ENCODE results near the gene MLIP. TPM values are rescaled to one million over a fixed set of nuclear protein-coding genes. Genes with fewer than 3 reads are reported as not detected.
"Not testable (repeated sequence)": the region's sequence is repeated elsewhere in the genome, so short reads cannot be mapped to it uniquely, and the experiment has no call there.

The MLIP gene
- total RNA-seq, 4 donors from 2014 or later, result 4.0 to 20.6 (median 10.1) TPM

DNA sequence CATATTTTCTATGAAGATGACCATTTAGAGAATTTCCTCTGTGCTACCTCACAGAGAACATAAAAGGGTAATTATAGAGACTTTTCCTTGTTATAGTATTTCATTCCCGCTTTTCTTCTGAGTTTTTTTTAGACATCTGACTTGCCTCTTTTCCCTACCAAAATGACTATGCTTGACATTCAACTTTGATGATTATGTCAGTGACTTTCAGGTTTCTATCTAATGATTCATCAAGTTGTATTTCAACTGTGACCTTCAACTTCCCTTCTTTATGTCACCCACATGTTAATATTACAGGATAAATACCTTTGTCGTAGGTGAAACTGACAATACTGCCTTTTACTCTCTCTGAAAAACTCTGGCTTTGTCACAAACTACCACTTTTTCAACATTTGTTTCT is 95.3 kb downstream of the MLIP start:
- intact Hi-C loops (cut with DNase I; ENCODE audit: low total_unique reads), result no loop called here
- DNase-seq (ENCODE audit: low spot score in 2 of 2), result no peak
- WGBS, 2 donors, result 78 to 86% methylated on average over 2 of the region's 2 CpGs
- no peak for TF ChIP-seq CTCF (IDR thresholded peaks at IDR 0.05)
- TF ChIP-seq POLR2A (IDR thresholded peaks at IDR 0.05), result no peak
- no peak overlapping the region for H3K4me3 ChIP-seq (ENCODE audit: low read depth, poor library complexity, severe bottlenecking)

GRCh38 chr6:54209983-54210382 is 98.7 kb downstream of the MLIP start:
- 80 to 89% methylated on average over 6 to 7 of the region's 7 CpGs for WGBS, 2 donors
- intact Hi-C loops (cut with DNase I; ENCODE audit: low total_unique reads); DNase-seq (ENCODE audit: low spot score in 2 of 2); H3K4me3 ChIP-seq (ENCODE audit: low read depth, poor library complexity, severe bottlenecking): not testable (repeated sequence)

DNA sequence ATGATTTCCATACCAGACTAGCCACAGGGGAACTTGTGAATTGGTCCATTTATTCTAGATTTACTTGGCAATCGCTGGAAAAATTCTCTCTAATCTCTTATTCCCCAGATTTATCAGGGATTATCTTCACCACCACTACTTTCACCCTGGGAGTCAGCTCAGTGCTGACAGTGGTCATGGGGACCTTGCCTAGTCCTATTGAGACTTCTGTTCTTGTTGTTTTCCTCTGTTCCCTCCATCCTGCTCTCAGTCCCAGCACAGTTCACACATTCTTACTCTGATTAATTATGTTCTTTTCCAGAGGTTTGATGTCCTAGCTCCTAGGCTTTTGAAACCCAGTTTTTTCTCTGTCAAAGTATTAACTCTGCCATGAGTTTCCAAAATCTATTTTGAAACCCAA is 103.0 kb downstream of the MLIP start:
- DNase-seq (ENCODE audit: low spot score in 2 of 2), result no peak
- 50 to 74% methylated on average over 1 of the region's 1 CpG for WGBS, 2 donors
- H3K4me3 ChIP-seq (ENCODE audit: low read depth, poor library complexity, severe bottlenecking), result no peak overlapping the region
- no peak for TF ChIP-seq CTCF (IDR thresholded peaks at IDR 0.05)
- TF ChIP-seq POLR2A (IDR thresholded peaks at IDR 0.05), result no peak
- intact Hi-C loops (cut with DNase I; ENCODE audit: low total_unique reads), result no loop called here

DNA sequence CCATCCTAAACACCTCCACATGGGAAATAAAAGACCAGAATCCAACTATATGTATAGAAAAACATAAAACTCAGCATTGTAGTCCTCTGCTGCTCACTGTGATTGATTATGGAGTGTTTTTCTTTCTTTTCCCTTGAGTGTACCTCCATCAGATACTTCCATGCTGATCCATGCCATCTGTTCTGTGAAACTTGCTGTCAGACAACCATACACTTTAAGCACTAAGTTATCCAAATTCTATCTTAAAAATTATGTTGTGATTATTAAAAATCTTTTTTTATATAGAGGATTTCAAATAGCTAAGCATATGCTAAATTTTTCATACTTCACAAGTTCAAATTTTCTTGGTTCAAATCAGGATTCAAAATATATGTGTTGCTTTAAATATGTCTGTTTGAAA is 105.1 kb downstream of the MLIP start:
- intact Hi-C loops (cut with DNase I; ENCODE audit: low total_unique reads), result no loop called here
- no peak overlapping the region for H3K4me3 ChIP-seq (ENCODE audit: low read depth, poor library complexity, severe bottlenecking)
- TF ChIP-seq POLR2A (IDR thresholded peaks at IDR 0.05) (no peak), CTCF (IDR thresholded peaks at IDR 0.05) (no peak)
- DNase-seq (ENCODE audit: low spot score in 2 of 2), result no peak

DNA sequence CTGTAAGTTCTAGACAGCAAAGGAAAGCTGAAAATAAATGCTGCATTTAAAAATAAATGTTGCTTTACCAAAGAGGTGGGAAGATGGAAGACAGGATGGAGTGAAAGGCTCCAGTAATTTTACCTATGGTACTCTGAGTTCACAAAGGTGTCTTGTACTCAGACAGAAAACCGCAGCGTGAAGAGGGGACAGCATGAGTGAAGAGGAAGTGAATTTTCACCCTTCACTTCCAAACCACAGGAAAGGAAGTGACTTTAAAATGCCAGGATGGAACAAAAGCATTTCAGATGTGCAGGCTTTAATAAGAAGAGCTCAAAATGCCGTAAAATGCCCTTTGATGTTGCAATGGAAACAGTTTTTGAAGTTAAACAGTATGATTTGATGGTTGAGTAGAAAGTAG is 105.8 kb downstream of the MLIP start:
- intact Hi-C loops (cut with DNase I; ENCODE audit: low total_unique reads), result no loop called here
- TF ChIP-seq CTCF (IDR thresholded peaks at IDR 0.05) (no peak), POLR2A (IDR thresholded peaks at IDR 0.05) (no peak)
- no peak for DNase-seq (ENCODE audit: low spot score in 2 of 2)
- 17 to 25% methylated on average over 3 of the region's 3 CpGs for WGBS, 2 donors
- no peak overlapping the region for H3K4me3 ChIP-seq (ENCODE audit: low read depth, poor library complexity, severe bottlenecking)

GRCh38 chr6:54222217-54222616 is 111.0 kb downstream of the MLIP start:
- intact Hi-C loops (cut with DNase I; ENCODE audit: low total_unique reads), result no loop called here
- DNase-seq (ENCODE audit: low spot score in 2 of 2), result no peak
- TF ChIP-seq POLR2A (IDR thresholded peaks at IDR 0.05) (no peak), CTCF (IDR thresholded peaks at IDR 0.05) (no peak)
- no peak overlapping the region for H3K4me3 ChIP-seq (ENCODE audit: low read depth, poor library complexity, severe bottlenecking)
- WGBS, 2 donors, result 92 to 96% methylated on average over 1 of the region's 1 CpG

Data from lower leg skin (tissue), 4 donors.